ENCODE data around the gene MFGE8.
"Not testable (repeated sequence)": the region's sequence is repeated elsewhere in the genome, so short reads cannot be mapped to it uniquely, and the experiment has no call there.

Gene MFGE8

GRCh38 chr15:88934449-88934848, 21.3 kb upstream of the MFGE8 start:
- H3K27ac ChIP-seq (ENCODE audit: low read depth, low read length); H3K9ac ChIP-seq (ENCODE audit: low read length); H3K4me3 ChIP-seq (ENCODE audit: low read depth in 1 of 2, low read length in 2 of 2); H3K36me3 ChIP-seq (ENCODE audit: insufficient read depth, low read length); H3K4me1 ChIP-seq (ENCODE audit: insufficient read depth, low read length); H3K27me3 ChIP-seq (ENCODE audit: control insufficient read depth in 1 of 2, insufficient read depth in 2 of 2, low read length in 2 of 2); H3K9me3 ChIP-seq (ENCODE audit: low read length): not testable (repeated sequence)

DNA sequence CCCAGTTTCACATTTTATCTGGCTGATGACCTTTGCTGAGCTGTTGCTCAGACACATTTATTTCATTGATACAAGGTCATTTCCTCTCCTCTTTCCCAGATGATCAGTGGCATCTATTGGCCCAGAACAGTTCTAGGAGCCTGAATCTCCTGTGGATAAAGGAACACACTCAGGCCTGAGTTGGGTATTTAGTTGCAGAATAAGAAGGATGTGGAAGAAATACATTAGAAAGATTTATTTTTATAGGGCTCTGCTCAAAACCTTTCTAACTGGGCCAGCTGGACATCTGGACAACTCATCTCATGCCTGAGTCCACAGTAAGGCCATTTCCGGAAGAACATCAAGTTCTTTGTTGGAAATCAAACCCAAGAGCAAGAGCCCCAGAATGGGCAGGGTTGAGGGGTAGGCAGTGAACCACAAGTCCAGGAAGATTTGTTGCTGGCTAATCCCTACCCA, 19.7 kb upstream of the MFGE8 start:
- peaks cover 3% of the 10 kb centered on the region for H3K4me1 ChIP-seq (ENCODE audit: insufficient read depth, low read length)
- H3K4me3 ChIP-seq (ENCODE audit: low read depth in 1 of 2, low read length in 2 of 2) = no peak overlapping the region
- H3K36me3 ChIP-seq (ENCODE audit: insufficient read depth, low read length) = no peaks in the 10 kb centered on the region
- H3K27me3 ChIP-seq (ENCODE audit: control insufficient read depth in 1 of 2, insufficient read depth in 2 of 2, low read length in 2 of 2) = no peaks in the 10 kb centered on the region
- H3K9ac ChIP-seq (ENCODE audit: low read length) = no peak overlapping the region
- no peaks in the 10 kb centered on the region for H3K9me3 ChIP-seq (ENCODE audit: low read length)
- H3K27ac ChIP-seq (ENCODE audit: low read depth, low read length) = no peak overlapping the region

GRCh38 chr15:88932271-88932874, 19.2 kb upstream of the MFGE8 start:
- Histone ChIP-seq H3K9me3 (ENCODE audit: low read length) (no peaks in the 10 kb centered on the region), H3K36me3 (ENCODE audit: insufficient read depth, low read length) (no peaks in the 10 kb centered on the region), H3K4me1 (ENCODE audit: insufficient read depth, low read length) (peaks cover 3% of the 10 kb centered on the region), H3K27me3 (ENCODE audit: control insufficient read depth in 1 of 2, insufficient read depth in 2 of 2, low read length in 2 of 2) (no peaks in the 10 kb centered on the region), H3K27ac (ENCODE audit: low read depth, low read length) (no peak overlapping the region), H3K4me3 (ENCODE audit: low read depth in 1 of 2, low read length in 2 of 2) (no peak overlapping the region), H3K9ac (ENCODE audit: low read length) (no peak overlapping the region)

GRCh38 chr15:88930579-88930978, 17.4 kb upstream of the MFGE8 start:
- Histone ChIP-seq H3K9ac (ENCODE audit: low read length) (no peak overlapping the region), H3K4me1 (ENCODE audit: insufficient read depth, low read length) (peaks cover 3% of the 10 kb centered on the region), H3K27ac (ENCODE audit: low read depth, low read length) (no peak overlapping the region), H3K9me3 (ENCODE audit: low read length) (no peaks in the 10 kb centered on the region), H3K4me3 (ENCODE audit: low read depth in 1 of 2, low read length in 2 of 2) (no peak overlapping the region), H3K36me3 (ENCODE audit: insufficient read depth, low read length) (no peaks in the 10 kb centered on the region), H3K27me3 (ENCODE audit: control insufficient read depth in 1 of 2, insufficient read depth in 2 of 2, low read length in 2 of 2) (no peaks in the 10 kb centered on the region)

GRCh38 chr15:88929358-88930098, 16.3 kb upstream of the MFGE8 start:
- not testable (repeated sequence) for H3K27ac ChIP-seq (ENCODE audit: low read depth, low read length); H3K4me3 ChIP-seq (ENCODE audit: low read depth in 1 of 2, low read length in 2 of 2)

DNA sequence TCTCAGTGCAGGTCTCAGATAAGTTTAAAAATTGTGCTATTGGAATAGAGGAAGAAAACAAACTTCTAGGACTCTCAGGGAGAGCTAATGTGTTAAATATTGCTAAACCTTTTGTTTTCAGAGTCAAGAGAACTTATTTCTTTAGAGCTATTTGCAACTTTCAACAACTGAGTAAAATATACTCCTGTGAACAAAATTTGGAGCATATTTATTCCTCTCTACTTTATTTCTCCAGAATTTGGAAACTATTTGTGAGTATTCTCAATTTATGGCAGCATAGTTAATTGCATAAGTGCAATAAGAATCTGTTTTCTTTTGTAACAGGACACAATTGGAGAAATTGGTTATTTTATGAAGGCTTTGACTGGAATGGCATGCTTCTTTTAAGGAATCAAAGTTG, 15.0 kb upstream of the MFGE8 start:
- not testable (repeated sequence) for H3K27ac ChIP-seq (ENCODE audit: low read depth, low read length); H3K27me3 ChIP-seq (ENCODE audit: control insufficient read depth in 1 of 2, insufficient read depth in 2 of 2, low read length in 2 of 2); H3K9ac ChIP-seq (ENCODE audit: low read length); H3K4me3 ChIP-seq (ENCODE audit: low read depth in 1 of 2, low read length in 2 of 2); H3K4me1 ChIP-seq (ENCODE audit: insufficient read depth, low read length); H3K36me3 ChIP-seq (ENCODE audit: insufficient read depth, low read length); H3K9me3 ChIP-seq (ENCODE audit: low read length)

More at GRCh38 chr15:88929358-88930098, 16.3 kb upstream of the MFGE8 start:
- H3K36me3 ChIP-seq (ENCODE audit: insufficient read depth, low read length); H3K9me3 ChIP-seq (ENCODE audit: low read length); H3K27me3 ChIP-seq (ENCODE audit: control insufficient read depth in 1 of 2, insufficient read depth in 2 of 2, low read length in 2 of 2); H3K4me1 ChIP-seq (ENCODE audit: insufficient read depth, low read length); H3K9ac ChIP-seq (ENCODE audit: low read length): not testable (repeated sequence)

- not testable (repeated sequence) for H3K27ac ChIP-seq (ENCODE audit: low read depth, low read length); H3K4me3 ChIP-seq (ENCODE audit: low read depth in 1 of 2, low read length in 2 of 2); H3K9me3 ChIP-seq (ENCODE audit: low read length)
Observed at GRCh38 chr15:88925648-88926047, 12.5 kb upstream of the MFGE8 start.

GRCh38 chr15:88920892-88921435, 7.8 kb upstream of the MFGE8 start:
- not testable (repeated sequence) for H3K9me3 ChIP-seq (ENCODE audit: low read length); H3K9ac ChIP-seq (ENCODE audit: low read length); H3K27me3 ChIP-seq (ENCODE audit: control insufficient read depth in 1 of 2, insufficient read depth in 2 of 2, low read length in 2 of 2); H3K4me3 ChIP-seq (ENCODE audit: low read depth in 1 of 2, low read length in 2 of 2); H3K4me1 ChIP-seq (ENCODE audit: insufficient read depth, low read length); H3K27ac ChIP-seq (ENCODE audit: low read depth, low read length); H3K36me3 ChIP-seq (ENCODE audit: insufficient read depth, low read length)

More at GRCh38 chr15:88925648-88926047, 12.5 kb upstream of the MFGE8 start:
- H3K27me3 ChIP-seq (ENCODE audit: control insufficient read depth in 1 of 2, insufficient read depth in 2 of 2, low read length in 2 of 2); H3K4me1 ChIP-seq (ENCODE audit: insufficient read depth, low read length); H3K36me3 ChIP-seq (ENCODE audit: insufficient read depth, low read length); H3K9ac ChIP-seq (ENCODE audit: low read length): not testable (repeated sequence)

DNA sequence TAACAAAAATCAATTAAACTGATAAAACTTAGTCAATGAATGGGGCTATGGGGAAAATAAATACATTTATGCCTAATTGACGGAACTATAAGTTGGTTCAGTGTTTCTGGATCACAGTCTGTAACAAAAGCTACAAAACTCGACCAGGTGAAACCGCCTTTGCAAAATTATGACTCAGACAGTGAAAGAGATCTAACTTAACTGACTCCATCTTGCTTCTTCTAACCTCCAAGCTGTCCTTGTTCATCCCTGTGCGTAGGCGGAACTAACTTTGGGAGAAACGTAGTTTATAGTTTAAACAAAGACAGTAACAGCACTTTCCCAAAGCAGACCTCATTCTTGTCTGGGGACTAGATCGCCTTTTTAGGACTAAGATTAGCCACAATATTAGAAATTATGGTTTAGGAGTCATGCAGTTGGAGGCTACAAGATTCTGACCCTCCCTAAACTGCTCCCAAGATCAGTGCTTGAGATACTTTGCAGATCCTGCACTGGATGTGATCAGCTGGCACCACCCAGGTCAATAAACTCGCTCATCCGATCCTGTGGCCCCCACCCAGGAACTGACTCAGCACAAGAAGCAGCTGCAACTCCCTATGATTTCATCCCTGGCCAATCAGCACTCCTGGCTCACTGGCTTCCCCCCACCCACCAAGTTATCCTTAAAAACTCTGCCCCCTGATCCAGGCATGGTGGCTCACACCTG, 7.2 kb upstream of the MFGE8 start:
- H3K27ac ChIP-seq (ENCODE audit: low read depth, low read length) = no peak overlapping the region

DNA sequence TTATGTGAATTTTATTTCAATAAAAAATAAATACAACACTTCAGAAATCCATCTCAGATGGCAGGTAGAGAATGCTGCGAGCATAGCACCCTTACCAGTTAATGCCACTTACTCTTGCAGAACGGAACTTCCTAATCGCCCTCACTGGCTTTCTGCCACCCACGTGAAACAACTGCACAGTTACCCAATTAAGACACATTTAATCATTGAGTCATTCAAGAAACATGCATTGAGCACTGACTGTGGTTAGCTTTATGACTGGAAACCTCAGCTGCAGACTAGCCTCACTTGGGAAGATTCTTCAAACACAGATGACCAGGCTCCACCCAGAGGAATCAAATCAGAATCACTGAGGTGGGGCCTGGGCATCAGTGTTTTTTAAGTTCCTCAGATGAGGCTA, 5.6 kb upstream of the MFGE8 start:
- no peak overlapping the region for H3K27ac ChIP-seq (ENCODE audit: low read depth, low read length)

More for the DNA sequence above, 7.2 kb upstream of the MFGE8 start:
- Histone ChIP-seq H3K9me3 (ENCODE audit: low read length) (no peaks in the 10 kb centered on the region), H3K4me3 (ENCODE audit: low read depth in 1 of 2, low read length in 2 of 2) (no peak overlapping the region), H3K4me1 (ENCODE audit: insufficient read depth, low read length) (no peaks in the 10 kb centered on the region), H3K27me3 (ENCODE audit: control insufficient read depth in 1 of 2, insufficient read depth in 2 of 2, low read length in 2 of 2) (no peaks in the 10 kb centered on the region), H3K9ac (ENCODE audit: low read length) (no peak overlapping the region), H3K36me3 (ENCODE audit: insufficient read depth, low read length) (no peaks in the 10 kb centered on the region)

GRCh38 chr15:88917760-88918159, 4.6 kb upstream of the MFGE8 start:
- no peak overlapping the region for H3K27ac ChIP-seq (ENCODE audit: low read depth, low read length)
- H3K27me3 ChIP-seq (ENCODE audit: control insufficient read depth in 1 of 2, insufficient read depth in 2 of 2, low read length in 2 of 2) = no peaks in the 10 kb centered on the region
- H3K9me3 ChIP-seq (ENCODE audit: low read length) = no peaks in the 10 kb centered on the region
- H3K4me1 ChIP-seq (ENCODE audit: insufficient read depth, low read length) = no peaks in the 10 kb centered on the region
- no peak overlapping the region for H3K4me3 ChIP-seq (ENCODE audit: low read depth in 1 of 2, low read length in 2 of 2)
- H3K9ac ChIP-seq (ENCODE audit: low read length) = no peak overlapping the region
- H3K36me3 ChIP-seq (ENCODE audit: insufficient read depth, low read length) = no peaks in the 10 kb centered on the region

More for the DNA sequence above, 5.6 kb upstream of the MFGE8 start:
- Histone ChIP-seq H3K4me3 (ENCODE audit: low read depth in 1 of 2, low read length in 2 of 2) (no peak overlapping the region), H3K36me3 (ENCODE audit: insufficient read depth, low read length) (no peaks in the 10 kb centered on the region), H3K27me3 (ENCODE audit: control insufficient read depth in 1 of 2, insufficient read depth in 2 of 2, low read length in 2 of 2) (no peaks in the 10 kb centered on the region), H3K9me3 (ENCODE audit: low read length) (no peaks in the 10 kb centered on the region), H3K4me1 (ENCODE audit: insufficient read depth, low read length) (no peaks in the 10 kb centered on the region), H3K9ac (ENCODE audit: low read length) (no peak overlapping the region)

Measured in muscle layer of colon (tissue), 2 donors.